CD4-positive, alpha-beta T cell treated with Interferon gamma for 1 hour (primary cell): ENCODE data around the gene AGXT2.

Experiments used
- DNase-seq: peaks from one replicate; pipeline ENCODE4 v3.0.0-alpha.2; 2020

Gene AGXT2, protein sequence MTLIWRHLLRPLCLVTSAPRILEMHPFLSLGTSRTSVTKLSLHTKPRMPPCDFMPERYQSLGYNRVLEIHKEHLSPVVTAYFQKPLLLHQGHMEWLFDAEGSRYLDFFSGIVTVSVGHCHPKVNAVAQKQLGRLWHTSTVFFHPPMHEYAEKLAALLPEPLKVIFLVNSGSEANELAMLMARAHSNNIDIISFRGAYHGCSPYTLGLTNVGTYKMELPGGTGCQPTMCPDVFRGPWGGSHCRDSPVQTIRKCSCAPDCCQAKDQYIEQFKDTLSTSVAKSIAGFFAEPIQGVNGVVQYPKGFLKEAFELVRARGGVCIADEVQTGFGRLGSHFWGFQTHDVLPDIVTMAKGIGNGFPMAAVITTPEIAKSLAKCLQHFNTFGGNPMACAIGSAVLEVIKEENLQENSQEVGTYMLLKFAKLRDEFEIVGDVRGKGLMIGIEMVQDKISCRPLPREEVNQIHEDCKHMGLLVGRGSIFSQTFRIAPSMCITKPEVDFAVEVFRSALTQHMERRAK

GRCh38 chr5:35047785-35048404, at the start of gene AGXT2:
Gene AGXT2 (minus strand): TSS chr5:35047949. CDS start chr5:35047892, 57 bp downstream.
- DNase-seq, result no peak

- DNase-seq, result no peak
These were observed 49.2 kb upstream of the AGXT2 start for GRCh38 chr5:35096932-35097331.

DNA sequence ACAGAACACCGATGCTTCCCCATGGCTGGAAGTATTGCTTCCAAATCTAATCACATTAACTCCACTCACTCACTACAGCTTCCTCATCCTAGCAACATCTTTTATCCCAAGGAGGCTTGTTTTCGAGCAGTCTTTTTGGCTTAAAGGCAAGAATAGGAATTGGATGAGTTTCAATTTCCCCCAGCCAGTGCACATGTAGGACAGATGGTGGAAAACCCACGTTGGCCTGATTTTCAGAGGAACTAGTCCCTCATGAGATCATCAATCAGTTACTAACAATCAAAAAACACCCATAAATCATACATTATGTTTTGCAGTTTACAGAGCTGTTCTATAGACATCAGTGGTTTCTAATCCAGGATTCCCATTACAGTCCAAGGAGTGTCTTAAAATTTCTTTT, 48.5 kb upstream of the AGXT2 start:
- DNase-seq, result no peak

- no peak for DNase-seq
These were observed 47.6 kb upstream of the AGXT2 start for GRCh38 chr5:35095366-35095765.

DNA sequence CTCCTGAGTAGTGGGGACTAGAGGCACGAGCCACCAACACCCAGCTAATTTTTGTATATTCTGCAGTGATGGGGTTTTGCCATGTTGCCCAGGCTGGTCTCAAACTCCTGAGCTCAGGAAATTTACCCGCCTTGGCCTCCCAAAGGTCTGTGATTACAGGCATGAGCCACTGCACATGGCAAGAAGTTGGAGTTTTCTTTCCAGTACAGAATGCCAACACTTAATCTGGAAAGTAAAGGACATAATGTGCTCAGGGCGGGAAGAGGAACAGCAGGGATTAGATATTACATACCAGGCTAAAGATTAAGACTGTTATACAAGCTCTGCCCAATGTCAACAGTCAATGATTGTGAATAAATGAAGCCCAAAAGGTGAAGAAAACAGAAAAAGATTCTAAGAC, 47.2 kb upstream of the AGXT2 start:
- no peak for DNase-seq

DNA sequence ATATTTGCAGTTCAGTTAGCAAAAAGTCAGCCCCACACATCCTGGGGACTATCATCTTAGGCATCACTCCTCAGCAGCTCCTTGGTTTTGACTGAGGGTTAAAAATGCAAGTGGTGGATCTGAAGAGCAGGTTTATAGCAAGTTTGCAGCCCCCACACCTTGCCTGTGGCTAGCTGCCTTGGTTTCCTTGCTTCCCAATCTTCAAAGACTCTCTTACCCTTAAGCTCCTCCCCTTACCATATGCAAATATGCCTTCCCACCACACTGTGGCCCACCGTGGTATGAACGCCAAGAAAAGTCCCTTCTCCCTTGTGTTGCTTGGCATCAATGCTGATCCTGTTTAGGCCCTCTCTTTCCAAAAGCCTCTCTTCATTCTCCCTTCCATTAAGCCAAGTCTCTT, 45.0 kb upstream of the AGXT2 start:
- DNase-seq, result no peak

- DNase-seq, result no peak
These were observed 44.0 kb upstream of the AGXT2 start for GRCh38 chr5:35091704-35092103.

- DNase-seq, result peak; percentile 23
These were observed 41.9 kb upstream of the AGXT2 start for GRCh38 chr5:35089334-35090314.

- DNase-seq, result no peak
These were observed 40.2 kb upstream of the AGXT2 start for GRCh38 chr5:35087991-35088390.

DNA sequence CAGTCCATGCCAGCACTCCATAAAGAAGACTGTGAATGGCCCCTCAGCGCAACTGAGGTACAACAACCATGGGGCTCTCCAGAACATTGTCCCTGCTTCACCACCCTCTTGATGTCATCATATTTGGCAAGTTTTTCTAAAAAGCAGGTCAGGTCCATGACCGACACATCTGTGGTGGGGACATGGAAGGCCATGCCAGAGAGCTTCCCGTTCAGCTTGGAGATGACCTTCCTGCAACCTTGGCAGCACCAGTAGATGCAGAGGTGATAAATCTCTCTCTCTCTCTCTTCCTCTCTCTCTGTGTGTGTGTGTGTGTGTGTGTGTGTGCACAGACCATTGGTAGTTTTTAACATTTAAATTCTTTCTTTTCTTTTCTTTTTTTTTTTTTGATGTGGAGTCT, 35.4 kb upstream of the AGXT2 start:
- DNase-seq, result no peak

- no peak for DNase-seq
These were observed 34.8 kb upstream of the AGXT2 start for GRCh38 chr5:35082530-35082929.

GRCh38 chr5:35081134-35081533, 33.4 kb upstream of the AGXT2 start:
- DNase-seq, result no peak

- DNase-seq, result no peak
These were observed 25.4 kb upstream of the AGXT2 start for GRCh38 chr5:35073160-35073559.

- DNase-seq, result no peak
These were observed 21.4 kb upstream of the AGXT2 start for GRCh38 chr5:35069188-35069587.

GRCh38 chr5:35067985-35068384, 20.2 kb upstream of the AGXT2 start:
- no peak for DNase-seq

- DNase-seq, result no peak
These were observed 18.6 kb upstream of the AGXT2 start for GRCh38 chr5:35066260-35066795.

- no peak for DNase-seq
These were observed 15.7 kb upstream of the AGXT2 start for GRCh38 chr5:35063414-35063813.

DNA sequence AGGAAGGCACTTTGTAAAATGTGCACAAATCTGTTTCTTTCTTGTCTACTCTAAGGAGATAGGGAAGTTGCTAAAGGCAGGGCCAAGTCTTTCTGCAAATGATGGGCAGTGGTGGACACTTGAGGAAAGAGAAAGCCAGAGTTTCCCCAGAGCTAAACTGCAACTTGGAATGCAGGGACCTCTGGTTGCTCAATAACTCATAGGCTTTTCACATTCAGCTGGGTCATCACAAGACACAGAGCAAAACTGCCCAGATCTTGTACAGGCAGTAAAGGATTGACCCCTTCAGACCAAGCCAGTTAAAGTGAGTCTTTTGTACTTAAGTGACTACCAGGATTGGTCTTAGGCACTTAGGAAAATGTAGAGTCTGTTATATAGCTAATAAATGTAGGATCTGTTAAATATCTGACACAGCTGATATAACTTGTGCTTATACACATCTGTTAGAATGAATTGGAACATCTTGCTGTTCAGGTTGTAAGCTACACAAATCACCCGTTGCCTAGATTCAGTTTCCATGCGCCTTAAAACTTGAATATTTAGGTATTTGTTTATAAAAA, 13.5 kb upstream of the AGXT2 start:
- DNase-seq, result no peak

DNA sequence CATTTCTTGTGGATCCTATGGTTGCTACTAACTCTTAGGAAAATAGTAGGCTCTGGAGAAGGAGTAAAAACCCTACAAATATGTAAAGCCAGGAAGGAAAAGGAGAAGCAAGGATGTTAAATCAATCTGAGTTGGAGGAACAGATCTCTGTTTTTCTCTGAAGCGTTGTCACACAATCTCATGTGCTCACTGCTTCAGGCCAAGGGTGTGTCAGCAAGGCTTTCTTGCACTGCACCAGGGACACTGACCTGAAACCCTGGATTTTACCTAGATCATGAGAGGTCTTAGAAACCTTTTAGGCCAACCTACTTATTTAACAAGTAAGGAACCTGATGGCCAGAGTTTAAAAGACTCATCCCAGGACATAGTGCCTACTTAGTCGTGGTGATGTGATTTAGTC, 12.5 kb upstream of the AGXT2 start:
- no peak for DNase-seq

GRCh38 chr5:35059251-35059650, 11.5 kb upstream of the AGXT2 start:
- DNase-seq, result no peak

DNA sequence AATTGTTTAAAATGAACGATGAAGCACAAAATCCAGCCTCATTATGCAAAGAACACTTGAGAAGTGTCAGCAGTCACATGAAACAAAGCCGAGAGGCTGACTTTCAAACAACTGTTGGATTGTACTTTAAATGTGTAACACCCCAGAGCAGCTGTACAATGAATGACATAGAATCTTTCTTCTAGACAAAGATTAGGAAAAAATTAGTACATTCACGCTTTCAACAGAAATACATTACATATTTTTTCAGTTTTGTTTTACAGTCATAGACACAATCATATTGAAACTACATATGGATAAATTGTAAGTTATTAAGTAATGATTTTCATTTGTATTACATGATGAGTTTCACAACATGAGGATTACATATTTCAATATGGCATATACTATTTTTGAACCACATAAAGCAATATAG, 10.6 kb upstream of the AGXT2 start:
- no peak for DNase-seq

- DNase-seq, result no peak
These were observed 8.9 kb upstream of the AGXT2 start for GRCh38 chr5:35056686-35057085.

GRCh38 chr5:35052838-35053237, 5.1 kb upstream of the AGXT2 start:
- no peak for DNase-seq
